ENCODE results near the gene JDP2. TPM values are rescaled to one million over a fixed set of nuclear protein-coding genes. Genes with fewer than 3 reads are reported as not detected.
A peak's percentile ranks its signal among the peaks of the same experiment; 100 is the strongest.

JDP2 gene
- total RNA-seq, 1 experiment from 2014 or later: 22.8 TPM

GRCh38 chr14:75440733-75441477, 13.1 kb downstream of the JDP2 start:
- no peaks in the 10 kb centered on the region for H4K20me1 ChIP-seq (ENCODE audit: control insufficient read depth, insufficient read depth, insufficient read length)
- H3K36me3 Mint-ChIP-seq (ENCODE audit: insufficient read depth in 1 of 3, low read depth in 3 of 3): peaks cover 15 to 47% (median 34%) of the 10 kb centered on the region in 3 experiments
- no peaks in the 10 kb centered on the region for H3K27me3 ChIP-seq (ENCODE audit: insufficient read depth, low read length)

More at GRCh38 chr14:75440733-75441477, 13.1 kb downstream of the JDP2 start:
- Histone ChIP-seq H2BK5ac (ENCODE audit: insufficient read length, low read length) (no peak overlapping the region), H4K5ac (ENCODE audit: insufficient read length, low read depth, low read length) (no peak overlapping the region), H2BK12ac (ENCODE audit: insufficient read length, low read depth, low read length) (no peak overlapping the region), H2AK5ac (ENCODE audit: insufficient read length, low read length) (no peak overlapping the region), H4K91ac (ENCODE audit: insufficient read length, low read depth, low read length) (no peak overlapping the region), H3K23ac (ENCODE audit: insufficient read length, low read depth, low read length) (no peak overlapping the region), H2BK20ac (ENCODE audit: low read depth, low read length, poor library complexity, severe bottlenecking) (no peak overlapping the region), H4K8ac (replicated peaks; ENCODE audit: insufficient read length, low read depth, low read length) (no peak overlapping the region), H3K79me1 (ENCODE audit: insufficient read depth, low read depth, low read length, poor library complexity, severe bottlenecking) (no peaks in the 10 kb centered on the region), H3K9me3 (ENCODE audit: control insufficient read depth, low read depth, low read length) (no peaks in the 10 kb centered on the region), H2BK120ac (ENCODE audit: low read depth, low read length, poor library complexity, severe bottlenecking) (no peak overlapping the region), H3K79me2 (ENCODE audit: insufficient read depth, low read length) (no peaks in the 10 kb centered on the region), H3K4ac (ENCODE audit: low read depth, low read length) (no peak overlapping the region), H3K9ac (ENCODE audit: extremely low read depth, insufficient read length, low read length) (no peak overlapping the region), H3K4me1 (ENCODE audit: insufficient read depth, low read length) (peaks cover 3% of the 10 kb centered on the region; the same call in 1 of the 2 replicates), H3T11ph (ENCODE audit: low read length) (no peak overlapping the region), H3K4me2 (ENCODE audit: insufficient read depth, insufficient read length, low read length) (no peak overlapping the region), H2AFZ (ENCODE audit: low read length) (no peak overlapping the region), H3K27ac (ENCODE audit: insufficient read length, low read depth, low read length) (no peak overlapping the region), H3K14ac (ENCODE audit: insufficient read depth, low read length) (no peak overlapping the region), H3K18ac (ENCODE audit: insufficient read length, low read depth, low read length) (no peak overlapping the region), H2BK15ac (ENCODE audit: low read depth, low read length) (no peak overlapping the region), H3K56ac (ENCODE audit: insufficient read length, low read depth, low read length) (no peak overlapping the region), H3K23me2 (ENCODE audit: insufficient read length, low read depth, low read length, poor library complexity, severe bottlenecking) (no peaks in the 10 kb centered on the region)
- H3K27me3 Mint-ChIP-seq (ENCODE audit: low read depth): no peaks in the 10 kb centered on the region; the same call in 1 of the 2 replicates
- H3K27ac Mint-ChIP-seq: peak overlapping the region; percentile 8 to 88 (median 20); a peak in 2 of 7 replicates
- H3K4me1 Mint-ChIP-seq: peaks cover 37 to 46% of the 10 kb centered on the region in 2 experiments
- no peak overlapping the region; a peak in 1 of 5 replicates for H3K4me3 Mint-ChIP-seq
- peak; percentile 24 for DNase-seq
- TF ChIP-seq CTCF (conservative IDR thresholded peaks at IDR 0.05): no peak
- H3K9me3 Mint-ChIP-seq: no peaks in the 10 kb centered on the region
- WGBS (ENCODE audit: extremely low coverage, insufficient read length, low lambda C conversion rate): no CpG with 5 or more reads among the region's 14 CpGs
